CD4-positive, alpha-beta T cell treated with Interleukin-6 for 4 hours (primary cell): ENCODE data around the gene EIF2S3.
"Not testable (repeated sequence)": the region's sequence is repeated elsewhere in the genome, so short reads cannot be mapped to it uniquely, and the experiment has no call there.

Experiments used
- DNase-seq: peaks from one replicate; pipeline ENCODE4 v3.0.0-alpha.2; 2020; ENCODE audit warnings: mixed read lengths

The EIF2S3 gene

GRCh38 chrX:24054182-24055042, at the start of gene EIF2S3:
TSS of gene EIF2S3 (plus strand) at chrX:24054956. CDS start at chrX:24054969, 13 bp downstream.
- peak; percentile 91 for DNase-seq

GRCh38 chrX:24005028-24005427, 49.7 kb upstream of the EIF2S3 start:
- DNase-seq: no peak

DNA sequence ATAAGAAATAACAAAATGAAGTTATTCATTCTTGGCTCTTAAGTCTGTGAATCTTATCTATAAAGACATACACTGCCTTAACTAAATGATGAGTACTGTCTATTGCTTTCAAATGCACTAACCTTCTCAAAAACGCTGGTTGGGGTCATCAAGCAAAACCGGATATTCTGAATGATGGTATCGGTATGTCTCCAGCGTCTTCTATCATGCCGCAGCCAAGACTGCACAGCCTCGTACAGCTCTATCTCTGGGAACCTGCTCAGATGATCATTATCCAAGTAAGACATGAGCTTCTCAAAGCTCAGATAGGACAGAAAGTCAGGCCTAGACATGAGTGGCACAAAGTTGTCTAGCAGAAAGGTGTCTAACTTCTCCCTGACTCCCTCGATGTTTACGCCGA, 48.9 kb upstream of the EIF2S3 start:
- DNase-seq: no peak

- DNase-seq: no peak
Observed at GRCh38 chrX:24012266-24012665, 42.5 kb upstream of the EIF2S3 start.

DNA sequence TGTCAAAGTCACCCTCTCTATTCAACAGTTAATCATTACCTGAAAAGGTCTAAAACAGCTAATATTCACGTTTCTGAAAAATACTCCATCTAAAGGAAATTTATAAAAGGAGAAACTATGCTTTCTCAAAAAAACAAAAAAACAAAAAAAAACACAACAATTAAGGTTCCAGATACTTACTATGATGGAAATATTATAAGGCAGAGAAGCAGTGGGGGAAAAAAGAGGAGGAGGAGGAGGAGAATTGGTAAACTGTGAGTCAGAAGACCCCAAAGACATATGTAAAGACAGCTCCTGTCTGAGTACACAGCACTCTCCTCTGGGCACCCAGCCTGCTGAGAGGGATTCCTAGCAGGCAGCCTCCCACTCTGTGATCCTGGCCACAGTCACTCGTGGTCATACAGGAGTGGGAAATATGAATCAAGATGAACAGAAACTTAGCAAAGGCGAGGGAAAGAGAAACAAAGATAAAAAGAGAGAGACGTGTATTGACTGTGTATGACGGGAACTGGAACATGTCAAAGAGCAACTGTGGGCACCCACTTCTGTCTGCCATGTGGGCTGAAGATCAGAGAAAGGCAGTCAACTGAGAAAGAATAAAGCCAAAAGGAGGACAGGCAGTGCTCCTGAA, 40.3 kb upstream of the EIF2S3 start:
- DNase-seq: peak; percentile 30

DNA sequence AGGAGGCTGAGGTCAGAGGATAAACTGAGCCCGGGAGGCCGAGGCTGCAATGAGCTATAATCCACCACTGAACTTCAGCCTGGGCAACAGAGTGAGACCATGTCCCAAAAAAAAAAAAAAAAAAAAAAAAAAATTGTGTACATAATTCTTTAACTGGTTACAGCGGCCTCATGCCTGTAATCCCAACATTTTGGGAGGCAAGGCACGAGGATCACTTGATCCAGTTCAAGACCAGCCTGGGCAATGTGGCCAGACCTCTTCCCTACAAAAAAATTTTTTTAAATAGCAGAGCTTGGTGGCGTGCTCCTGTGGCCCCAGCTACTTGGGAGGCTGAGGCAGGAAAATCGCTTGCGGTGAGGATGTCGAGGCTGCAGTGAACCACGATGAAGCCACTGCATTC, 37.1 kb upstream of the EIF2S3 start:
- no peak for DNase-seq

DNA sequence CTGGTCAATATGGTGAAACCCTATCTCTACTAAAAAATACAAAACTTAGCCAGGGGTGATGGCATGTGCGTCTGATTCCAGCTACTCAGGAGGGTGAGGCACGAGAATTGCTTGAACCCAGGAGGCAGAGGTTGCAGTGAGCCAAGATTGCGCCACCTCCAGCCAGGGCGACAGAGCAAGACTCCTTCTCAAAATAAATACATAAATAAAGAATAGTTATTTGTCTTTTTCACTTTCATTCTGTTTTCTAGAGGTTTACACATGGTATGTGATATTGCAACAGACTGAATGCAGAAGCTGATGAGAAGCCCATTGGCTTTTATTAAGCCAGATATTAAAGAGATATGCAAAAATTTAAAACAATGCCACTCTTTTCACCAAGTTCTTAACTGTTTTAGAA, 35.9 kb upstream of the EIF2S3 start:
- no peak for DNase-seq

DNA sequence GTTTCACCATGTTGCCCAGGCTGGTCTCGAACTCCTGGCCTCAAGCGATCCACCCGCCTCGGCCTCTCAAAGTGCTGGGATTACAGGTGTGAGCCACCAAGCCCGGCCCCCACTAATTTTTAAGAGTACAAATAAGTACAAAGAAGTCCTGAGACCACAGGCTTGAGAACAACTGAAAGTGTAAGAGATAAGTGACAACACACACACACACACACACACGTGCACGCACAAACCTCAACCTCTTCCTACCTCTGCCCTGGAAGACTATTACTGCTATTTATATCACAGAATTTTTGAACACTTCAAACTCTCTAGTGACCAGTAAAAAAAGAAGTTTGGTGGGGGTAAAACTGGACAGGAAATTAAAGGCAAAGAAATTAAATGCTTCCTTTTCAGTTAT, 35.3 kb upstream of the EIF2S3 start:
- peak; percentile 9 for DNase-seq

GRCh38 chrX:24020306-24020876, 34.4 kb upstream of the EIF2S3 start:
- DNase-seq: no peak

DNA sequence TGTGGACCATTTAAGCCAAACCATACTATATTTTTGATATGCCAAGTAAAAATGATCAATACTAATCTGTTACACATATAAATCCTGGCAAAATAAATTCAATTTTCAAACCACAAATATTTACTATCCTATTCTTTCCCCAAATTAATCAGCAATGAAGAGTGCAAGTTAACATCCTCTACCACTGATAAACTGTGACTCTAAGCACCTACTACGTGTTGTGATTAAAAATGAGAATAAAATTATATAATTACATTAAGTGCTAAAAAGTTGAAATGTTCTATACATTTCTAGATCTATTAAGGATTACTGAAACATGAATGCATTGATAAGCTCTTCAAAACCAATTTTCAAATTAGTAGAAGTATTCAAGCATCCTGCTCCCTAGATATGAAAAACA, 31.2 kb upstream of the EIF2S3 start:
- no peak for DNase-seq

GRCh38 chrX:24023972-24024669, 30.6 kb upstream of the EIF2S3 start:
- DNase-seq: no peak

GRCh38 chrX:24024819-24025740, 29.7 kb upstream of the EIF2S3 start:
- peak; percentile 85 for DNase-seq

GRCh38 chrX:24025741-24026403, 28.9 kb upstream of the EIF2S3 start:
- DNase-seq: no peak

DNA sequence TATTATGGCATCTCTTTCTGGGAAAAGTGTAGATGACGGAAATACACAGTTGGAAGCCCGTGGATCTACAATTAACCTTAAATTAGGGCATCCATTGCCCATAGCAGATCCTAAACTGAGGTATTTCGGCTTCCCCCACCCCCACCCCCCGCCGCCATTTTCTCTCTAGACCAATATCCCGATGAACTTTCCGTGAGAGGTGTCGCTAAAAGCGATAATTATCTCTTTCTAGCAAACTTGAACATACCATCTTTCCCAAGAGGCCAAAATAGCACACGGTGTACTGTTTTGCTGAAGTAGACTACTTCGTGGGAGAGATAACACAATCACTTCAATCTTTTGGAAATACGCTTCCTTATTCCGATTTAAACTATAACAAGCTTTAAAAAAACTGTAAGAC, 28.3 kb upstream of the EIF2S3 start:
- DNase-seq: no peak

DNA sequence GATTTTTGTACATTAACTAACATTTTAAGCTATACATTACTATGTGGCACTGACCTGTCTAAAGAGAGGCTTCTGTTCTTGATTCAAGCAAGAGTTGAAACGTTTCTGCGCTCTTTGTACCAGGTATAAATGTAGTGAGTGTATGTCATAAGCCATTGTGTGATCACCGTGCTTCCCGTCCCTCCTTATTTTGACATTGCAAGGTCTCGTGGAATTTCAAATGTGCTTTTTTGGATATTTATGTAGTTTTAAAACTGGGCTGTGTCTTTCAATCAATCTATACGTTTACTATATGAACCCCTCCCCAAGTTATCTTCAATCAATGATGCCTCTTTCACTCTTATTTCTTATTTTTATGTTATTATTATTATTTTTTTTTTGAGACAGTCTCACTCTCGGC, 27.7 kb upstream of the EIF2S3 start, which contains the start of gene KLHL15:
Gene KLHL15 (minus strand): TSS at position 101 of the 400 bp plus-strand sequence. CDS start 20,493 bp downstream, outside the sequence.
- no peak for DNase-seq

DNA sequence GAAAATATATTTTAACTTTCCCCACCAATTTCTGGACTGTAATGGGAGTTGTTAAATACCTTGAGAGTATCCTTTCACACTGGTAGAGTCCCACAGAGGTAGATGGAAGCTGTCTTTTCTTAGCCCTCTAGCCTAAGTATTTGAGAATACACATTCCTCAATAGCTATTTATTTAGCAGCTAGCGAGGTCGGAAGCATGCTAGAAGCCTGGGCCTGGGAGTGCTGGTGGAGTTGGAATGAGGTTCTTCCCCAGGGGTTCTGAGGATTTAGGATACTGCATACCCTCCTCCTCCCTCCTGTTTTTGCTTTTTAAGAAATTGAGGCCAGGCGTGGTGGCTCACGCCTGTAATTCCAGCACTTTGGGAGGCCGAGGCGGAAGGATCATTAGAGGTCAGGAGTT, 26.8 kb upstream of the EIF2S3 start:
- DNase-seq: no peak

DNA sequence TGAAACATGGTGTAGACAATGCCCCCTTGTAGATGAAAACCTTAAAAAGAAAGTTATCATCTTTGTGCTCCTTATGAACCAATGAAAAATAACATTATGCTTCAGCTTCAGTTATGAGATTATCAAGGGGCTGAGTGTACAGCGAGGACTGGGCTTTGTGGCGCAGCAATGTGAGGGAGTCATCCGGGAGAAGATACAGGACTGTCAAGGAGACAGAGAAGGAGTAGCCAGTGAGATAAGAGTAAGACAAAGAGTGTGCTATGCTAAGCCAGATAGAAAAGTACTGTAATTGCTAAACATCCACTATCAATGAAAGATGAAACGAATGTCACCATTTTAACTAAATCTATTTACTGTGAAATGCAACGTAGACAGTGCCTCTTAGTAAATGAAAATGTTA, 24.2 kb upstream of the EIF2S3 start:
- DNase-seq: no peak

DNA sequence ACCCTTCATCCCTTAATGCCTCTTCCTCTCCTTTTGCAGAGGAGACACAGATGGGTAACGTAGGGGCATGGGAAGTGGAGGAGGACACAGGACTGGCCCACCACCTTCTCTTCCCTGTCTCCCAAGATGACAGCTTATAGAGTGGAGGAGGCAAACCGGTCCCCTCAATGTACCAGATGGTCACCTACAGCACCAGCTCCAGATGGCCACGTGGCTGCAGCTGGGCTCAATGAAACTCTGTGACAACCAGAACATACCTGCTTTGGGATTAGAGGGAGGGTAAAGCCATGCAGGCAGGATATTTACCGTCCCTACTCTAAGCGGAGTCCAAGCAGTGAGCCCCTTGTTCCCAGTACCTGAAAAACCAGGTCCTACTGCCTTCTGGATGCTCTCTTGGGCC, 20.3 kb upstream of the EIF2S3 start:
- DNase-seq: no peak

DNA sequence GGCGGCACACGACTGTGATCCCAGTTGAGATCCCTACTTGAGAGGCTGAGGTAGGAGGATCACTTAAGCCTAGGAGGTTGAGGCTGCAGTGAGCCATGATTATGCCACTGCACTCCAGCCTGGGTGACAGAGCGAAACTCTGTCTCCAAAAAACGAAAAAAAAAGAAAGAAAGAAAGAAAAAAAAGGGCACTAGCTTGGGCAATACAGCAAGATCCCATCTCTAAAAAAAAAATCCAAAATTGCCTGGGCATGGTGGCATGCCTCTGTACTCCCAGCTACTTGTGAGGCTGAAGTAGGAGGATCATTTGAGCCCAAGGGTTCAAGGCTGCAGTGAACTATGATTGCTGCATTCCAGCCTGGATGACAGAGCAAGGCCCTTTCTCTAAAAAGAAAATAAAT, 17.0 kb upstream of the EIF2S3 start:
- DNase-seq: no peak

- DNase-seq: not testable (repeated sequence)
Observed at GRCh38 chrX:24046060-24046459, 8.7 kb upstream of the EIF2S3 start.

GRCh38 chrX:24049643-24050042, 5.1 kb upstream of the EIF2S3 start:
- DNase-seq: not testable (repeated sequence)
